A673 (cell line): ENCODE data around the gene HK2. TPM values are rescaled to one million over a fixed set of nuclear protein-coding genes. Genes with fewer than 3 reads are reported as not detected.

Source experiments
- BruUV-seq: library from RNA; stranded (reverse); fragments of 400-500 nt; replicated peaks from 2 replicates; lab custom pipeline; 2021; lab: Mats Ljungman, UMichigan
- CTCF ChIA-PET: fragments of 300-600 bp; sonication (Branson Sonifier 250); formaldehyde crosslinking; loops from one replicate; lab custom pipeline; 2022; ENCODE audit warnings: antibody characterized with exemption; lab: Charles Lee
- POLR2A ChIA-PET: fragments of 300-600 bp; sonication (Branson Sonifier 250); formaldehyde crosslinking; loops from one replicate; lab custom pipeline; 2022; ENCODE audit warnings: antibody characterized with exemption; ENCODE audit not compliant: low non-redundant PET; lab: Charles Lee
- DNase-seq: peaks from one replicate; pipeline ENCODE4 v3.0.0-alpha.2; 2015; ENCODE audit warnings: low spot score
- H3K27ac ChIP-seq: fragments of 200-600 bp; sonication (generic); 2 replicates; pipeline ENCODE4 v1.5.1; 2016; ENCODE audit warnings: mixed run types, low read depth, mild to moderate bottlenecking, mixed read lengths, antibody characterized with exemption, low read length; ENCODE audit not compliant: poor library complexity, severe bottlenecking
- H3K27me3 ChIP-seq: fragments of 200-600 bp; sonication (generic); replicated peaks from 2 replicates; pipeline ENCODE4 v1.6.1; 2017; ENCODE audit warnings: mixed run types, low read depth, mild to moderate bottlenecking, mixed read lengths, antibody characterized with exemption, low read length; ENCODE audit not compliant: insufficient read depth, poor library complexity
- H3K36me3 ChIP-seq: fragments of 200-600 bp; sonication (generic); 2 replicates; pipeline ENCODE4 v1.6.1; 2016; ENCODE audit warnings: mixed run types, mild to moderate bottlenecking, mixed read lengths, antibody characterized with exemption, low read length; ENCODE audit not compliant: insufficient read depth, poor library complexity, severe bottlenecking
- H3K4me1 ChIP-seq: fragments of 200-600 bp; sonication (generic); 2 replicates; pipeline ENCODE4 v1.6.1; 2017; ENCODE audit warnings: mixed run types, mild to moderate bottlenecking, mixed read lengths, antibody characterized with exemption, low read length; ENCODE audit not compliant: insufficient read depth, poor library complexity, severe bottlenecking
- H3K4me3 ChIP-seq: fragments of 200-600 bp; sonication (generic); 2 replicates; pipeline ENCODE4 v1.5.1; 2016; ENCODE audit warnings: low read depth, mixed run types, mild to moderate bottlenecking, mixed read lengths, low read length; ENCODE audit not compliant: poor library complexity, severe bottlenecking
- H3K9me3 ChIP-seq: fragments of 200-600 bp; sonication (generic); 2 replicates; pipeline ENCODE4 v1.6.1; 2016; ENCODE audit warnings: mixed run types, low read depth, mild to moderate bottlenecking, mixed read lengths, antibody characterized with exemption, low read length; ENCODE audit not compliant: poor library complexity, severe bottlenecking
- CTCF ChIP-seq: fragments of 300-800, 200-600 bp; sonication (generic); conservative IDR thresholded peaks from 2 replicates; pipeline ENCODE4 v1.5.1; 2017; ENCODE audit warnings: low read depth, mild to moderate bottlenecking, antibody characterized with exemption, low read length, moderate library complexity, mixed read lengths
- EZH2 ChIP-seq: fragments of 200-600 bp; sonication (generic); IDR thresholded peaks from 2 replicates; pipeline ENCODE4 v1.6.1; 2017; ENCODE audit warnings: borderline replicate concordance, low read depth, mild to moderate bottlenecking, mixed read lengths, antibody characterized with exemption, low read length; ENCODE audit not compliant: poor library complexity, severe bottlenecking
- intact Hi-C: fragments of 100-400 bp; cut with micrococcal nuclease; formaldehyde crosslinking; loops from one replicate; pipeline ENCODE4 v1.10.0; 2022; ENCODE audit not compliant: unreplicated experiment
- total RNA-seq: library from RNA; stranded (reverse); gene quantifications from 2 replicates; pipeline ENCODE4 v1.2.3, GENCODE V29; 2021

Gene HK2
- total RNA-seq, 1 experiment from 2014 or later: 42.6 TPM

- no peak for TF ChIP-seq EZH2
- no peak for TF ChIP-seq CTCF
- no peaks in the 10 kb centered on the region for H3K4me1 ChIP-seq
- no peak for DNase-seq
- peaks cover 94% of the 10 kb centered on the region for H3K36me3 ChIP-seq
- BruUV-seq: no TSS peak
- ChIA-PET CTCF (no interaction called here), POLR2A (no interaction called here)
- H3K27me3 ChIP-seq: no peaks in the 10 kb centered on the region
- H3K9me3 ChIP-seq: no peaks in the 10 kb centered on the region
- H3K4me3 ChIP-seq: no peak overlapping the region
- H3K27ac ChIP-seq: no peak overlapping the region
- intact Hi-C loops: no loop called here
Measured at GRCh38 chr2:74886251-74886650, 52.3 kb downstream of the HK2 start.

GRCh38 chr2:74886811-74887210 is 52.9 kb downstream of the HK2 start:
- no peaks in the 10 kb centered on the region for H3K27me3 ChIP-seq
- BruUV-seq: no TSS peak
- no peak for TF ChIP-seq CTCF
- no peak for TF ChIP-seq EZH2
- no peaks in the 10 kb centered on the region for H3K9me3 ChIP-seq
- no peak overlapping the region for H3K27ac ChIP-seq
- no peaks in the 10 kb centered on the region for H3K4me1 ChIP-seq
- DNase-seq: no peak
- intact Hi-C loops: no loop called here
- H3K4me3 ChIP-seq: no peak overlapping the region
- ChIA-PET CTCF (no interaction called here), POLR2A (no interaction called here)
- peaks cover 91% of the 10 kb centered on the region for H3K36me3 ChIP-seq

DNA sequence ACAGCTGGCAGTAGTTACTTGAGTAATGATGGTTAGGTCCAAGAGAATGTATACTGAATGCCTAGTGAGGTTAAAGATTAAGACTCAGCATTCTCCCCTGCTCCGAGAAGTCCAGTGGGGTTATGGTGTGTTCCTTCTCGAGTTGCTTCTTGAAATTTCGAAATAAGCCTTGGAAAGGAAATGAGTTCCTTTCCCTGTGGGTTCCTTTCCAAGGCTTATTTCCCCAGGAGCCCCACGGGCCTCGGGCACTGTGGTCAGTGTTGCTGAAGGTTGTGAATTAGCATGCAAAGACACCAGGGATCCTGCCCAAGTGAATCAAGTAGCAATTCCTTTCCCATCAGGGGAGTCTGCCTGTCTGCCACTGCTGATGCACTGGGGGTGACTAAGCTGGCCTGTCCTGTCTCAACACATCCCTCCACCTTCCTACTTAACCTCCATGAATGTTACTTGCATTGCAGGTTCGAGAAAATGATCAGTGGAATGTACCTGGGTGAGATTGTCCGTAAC is 53.6 kb downstream of the HK2 start:
- no peak for DNase-seq
- Histone ChIP-seq H3K9me3 (no peaks in the 10 kb centered on the region), H3K36me3 (peaks cover 88% of the 10 kb centered on the region), H3K4me1 (no peaks in the 10 kb centered on the region), H3K4me3 (no peak overlapping the region), H3K27me3 (no peaks in the 10 kb centered on the region), H3K27ac (no peak overlapping the region)
- BruUV-seq: no TSS peak
- CTCF ChIA-PET: no interaction called here
- intact Hi-C loops: no loop called here
- POLR2A ChIA-PET: no interaction called here
- no peak for TF ChIP-seq CTCF
- no peak for TF ChIP-seq EZH2
